GM21786 (cell line): ENCODE measurements around the gene TTC34.

Experiments
- ATAC-seq: cut with Tn5 transposase; IDR thresholded peaks from one replicate; pipeline ENCODE4 v1.9.1; 2021; ENCODE audit not compliant: unreplicated experiment

Gene TTC34

DNA sequence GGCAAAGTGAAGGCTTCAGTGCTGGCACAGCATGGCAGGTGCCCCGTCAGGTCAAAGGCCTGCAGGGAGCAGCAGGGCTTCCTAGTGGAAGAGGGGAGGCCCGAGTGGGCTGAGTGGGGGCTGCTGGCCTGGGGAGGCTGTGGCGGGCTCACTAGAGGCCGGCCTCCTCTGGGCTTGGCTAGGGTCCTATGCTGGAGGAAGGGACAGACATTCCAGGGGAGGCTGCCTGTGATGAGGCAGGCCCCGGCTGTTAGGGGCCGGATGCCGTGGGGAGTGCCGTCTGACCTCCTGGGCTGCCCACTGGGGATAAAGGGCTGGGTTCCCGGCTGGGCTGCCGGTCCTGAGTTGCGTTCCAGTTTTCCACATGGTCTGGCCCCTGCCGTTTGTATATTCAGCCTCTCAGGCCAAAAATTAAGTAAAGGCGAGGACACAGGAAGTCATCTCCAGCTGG lies 193.8 kb downstream of the TTC34 start:
- no peak for ATAC-seq

DNA sequence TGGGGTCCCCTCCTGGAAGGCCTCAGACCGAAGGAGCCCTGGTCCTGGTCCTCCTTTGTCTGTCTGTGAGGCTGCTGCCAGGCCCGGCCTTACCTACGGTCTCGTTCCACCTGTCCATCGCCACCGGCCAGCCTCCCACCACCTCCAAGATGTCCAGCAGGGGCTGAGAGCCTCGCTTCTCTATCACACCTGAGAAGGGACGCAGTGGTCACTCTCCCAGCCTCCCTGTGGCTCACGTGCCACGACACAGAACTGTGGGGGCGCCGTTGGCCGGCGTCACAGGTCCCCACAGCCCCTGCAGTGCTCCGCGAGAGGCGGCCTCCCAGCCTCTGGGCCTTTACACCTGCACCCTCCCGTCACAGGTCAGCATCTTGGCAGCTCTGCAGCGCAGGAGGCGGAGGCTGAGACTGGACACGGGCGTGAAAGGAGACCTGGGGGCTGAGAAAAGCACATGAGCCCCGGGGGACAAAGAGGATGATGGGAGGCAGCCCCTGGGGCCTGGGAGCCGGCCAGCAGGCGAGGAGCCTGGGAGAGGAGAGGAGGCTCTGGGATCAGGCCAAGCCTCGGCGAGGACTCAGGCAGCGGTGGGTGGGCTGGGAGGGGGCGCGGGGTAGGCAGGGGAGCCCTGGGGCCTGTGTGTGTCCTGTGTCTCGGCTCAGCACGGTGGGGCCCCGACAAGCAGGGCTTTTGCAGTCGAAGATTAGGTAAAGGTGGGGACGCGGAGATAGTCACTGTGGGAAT lies 194.4 kb downstream of the TTC34 start:
- ATAC-seq: no peak

DNA sequence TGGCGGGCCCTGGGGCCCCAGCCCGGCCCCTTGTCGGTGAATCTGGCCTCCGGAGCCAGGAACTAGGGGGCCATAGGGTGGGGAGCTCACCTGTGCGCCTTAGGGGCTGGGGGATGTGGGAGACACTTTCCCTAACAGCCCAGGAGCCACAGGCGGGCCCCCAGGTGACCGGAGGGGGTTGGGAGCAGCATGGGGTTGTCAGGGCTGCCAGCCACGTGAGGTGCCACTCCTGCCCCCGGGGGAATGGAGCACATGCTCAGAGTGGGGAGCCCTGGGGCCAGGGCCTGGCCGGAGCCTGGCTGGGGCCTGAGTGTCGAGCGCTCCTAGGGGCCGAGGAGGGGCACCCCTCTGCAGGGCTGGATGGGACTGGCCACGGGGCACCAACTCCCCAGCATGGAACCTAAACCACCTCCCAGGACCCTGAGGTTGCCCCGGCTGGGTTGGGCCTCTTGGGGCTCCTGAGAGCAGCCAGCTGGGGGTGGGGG lies 195.1 kb downstream of the TTC34 start:
- ATAC-seq: no peak

DNA sequence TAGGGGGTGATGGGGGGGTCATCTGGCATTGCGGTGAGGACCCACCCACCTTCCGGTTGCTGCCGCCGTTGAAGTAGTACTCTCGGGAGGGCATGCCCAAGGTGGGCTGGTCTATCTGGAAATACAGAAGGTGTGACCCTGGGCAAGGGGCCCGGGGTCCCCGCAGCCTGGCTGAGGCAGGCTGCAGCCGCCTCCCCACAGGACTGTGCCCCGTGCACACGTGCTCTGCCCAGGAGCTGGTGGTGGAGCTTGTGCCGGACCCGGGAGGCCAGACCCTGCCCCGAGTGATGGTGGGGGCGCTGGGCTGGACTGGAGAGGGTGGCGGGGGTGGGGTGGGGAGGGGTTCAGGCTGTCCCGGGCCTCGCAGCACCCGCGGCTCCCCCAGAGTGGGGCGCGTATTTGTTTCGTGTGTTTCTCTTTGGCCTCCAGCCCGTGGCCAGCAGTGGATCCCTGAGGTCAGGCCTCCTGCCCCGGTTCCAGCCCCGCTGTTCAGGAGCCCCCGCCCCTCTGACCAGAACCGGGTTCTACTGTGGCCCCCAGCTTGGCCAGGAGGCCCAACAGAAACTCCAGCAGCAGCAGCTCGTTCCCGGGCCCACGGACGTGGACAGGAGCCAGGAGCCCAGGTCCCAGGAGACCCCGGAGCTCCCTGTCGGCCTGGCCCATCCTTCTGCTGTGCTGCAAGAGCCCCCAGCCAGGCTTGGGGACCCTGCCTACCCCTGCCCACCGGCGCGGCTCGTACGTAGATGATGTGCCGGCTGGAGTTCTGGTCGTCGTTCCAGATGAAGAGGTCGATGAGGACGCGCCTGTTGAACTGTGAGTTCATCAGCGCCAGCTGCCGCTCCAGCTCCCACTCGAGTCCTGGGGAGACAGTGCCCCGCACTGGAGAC lies 195.7 kb downstream of the TTC34 start:
- ATAC-seq: no peak

DNA sequence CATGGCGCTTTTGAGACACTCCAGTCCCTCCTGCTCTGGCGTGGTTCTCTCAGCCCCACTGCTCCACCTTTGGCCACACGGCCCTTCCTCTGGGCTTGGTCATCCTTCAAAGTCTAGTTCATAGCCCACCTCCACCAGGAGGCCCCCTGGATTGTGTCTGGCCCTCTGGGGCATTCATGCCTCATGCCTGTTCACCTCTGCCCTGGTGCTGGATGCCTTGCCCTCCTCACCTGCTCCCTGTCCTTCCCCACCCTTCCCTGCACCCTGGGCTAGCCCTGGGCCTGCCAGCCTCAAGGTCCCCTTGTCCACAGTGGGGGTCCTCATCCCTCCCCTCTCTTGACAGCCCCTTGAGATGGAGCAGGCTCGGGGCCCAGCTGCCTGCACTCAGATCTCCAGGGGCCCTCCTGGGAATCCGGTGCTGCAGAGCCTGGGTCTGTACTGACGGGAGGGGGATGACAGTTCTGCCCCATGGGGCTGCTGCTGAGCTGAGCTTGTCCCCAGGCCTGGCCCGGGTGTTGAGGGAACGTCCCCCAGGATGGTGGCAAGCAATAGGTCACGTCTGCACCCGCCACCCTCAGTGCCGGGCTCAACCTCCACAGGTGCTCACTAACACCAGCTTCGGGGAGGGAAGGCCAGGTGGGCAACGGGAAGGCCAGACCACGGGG lies 196.5 kb downstream of the TTC34 start:
- no peak for ATAC-seq

DNA sequence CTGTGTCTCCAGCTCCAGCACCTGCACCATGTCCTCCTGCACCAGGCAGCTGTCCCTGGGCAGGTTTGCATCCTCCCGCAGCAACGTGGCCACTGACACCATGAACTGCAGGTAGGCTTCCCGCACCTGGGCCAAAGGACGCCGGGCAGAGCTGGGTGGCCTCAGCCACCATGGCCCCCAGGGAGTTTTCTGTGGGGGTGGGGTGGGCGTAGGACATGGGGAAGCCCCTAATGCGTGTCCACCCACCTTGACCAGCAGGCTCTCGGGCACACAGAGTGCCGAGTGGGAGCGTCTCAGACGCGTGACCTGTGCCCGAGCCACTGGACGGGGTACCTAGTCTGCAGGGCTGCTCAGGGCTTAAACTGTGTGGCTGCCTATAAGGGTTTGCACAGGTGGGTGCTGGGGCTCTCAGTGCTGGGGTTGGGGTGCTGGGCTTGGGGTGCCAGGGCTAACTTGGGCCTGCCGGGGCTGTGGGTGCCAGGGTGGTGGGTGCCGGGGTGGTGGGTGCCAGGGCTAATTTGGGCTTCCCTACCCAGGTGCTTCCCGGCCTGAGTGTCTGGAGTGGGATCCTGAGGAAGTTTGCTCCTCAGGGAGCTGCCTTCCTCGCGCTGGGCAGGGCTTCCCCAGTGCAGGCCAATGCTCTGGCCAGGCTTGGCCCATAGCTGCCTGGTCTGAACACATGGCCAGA lies 197.2 kb downstream of the TTC34 start:
- ATAC-seq: no peak

DNA sequence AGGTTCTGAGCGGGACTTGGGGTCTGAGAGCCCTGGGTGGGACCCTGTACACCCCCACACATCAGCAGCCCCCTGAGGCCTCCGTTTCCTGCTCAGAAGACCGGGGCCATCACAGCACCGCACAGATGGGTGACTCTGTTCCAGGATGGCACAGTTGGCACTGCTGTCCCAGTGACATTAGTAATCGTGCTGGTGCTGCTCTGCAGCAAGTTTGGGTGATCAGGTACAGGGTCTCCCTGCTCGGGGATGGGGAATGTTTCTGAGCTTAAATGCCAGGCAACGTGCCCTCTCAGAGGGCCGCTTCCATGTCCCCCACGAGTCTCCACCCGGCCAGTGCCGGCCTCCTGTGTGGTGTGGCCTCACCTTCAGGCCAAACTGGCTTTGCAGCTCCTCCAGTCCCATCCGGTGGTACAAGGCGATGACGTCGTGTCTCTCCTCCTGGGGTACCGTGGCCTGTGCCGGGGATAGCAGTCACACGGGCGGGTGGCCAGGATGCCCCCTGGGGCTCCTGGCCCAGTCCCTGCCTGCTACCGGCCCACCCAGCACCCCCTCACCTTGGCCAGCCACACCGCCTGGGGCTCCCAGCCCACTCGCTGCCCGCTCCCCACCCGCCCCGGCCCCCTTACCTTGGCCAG lies 197.9 kb downstream of the TTC34 start:
- no peak for ATAC-seq

DNA sequence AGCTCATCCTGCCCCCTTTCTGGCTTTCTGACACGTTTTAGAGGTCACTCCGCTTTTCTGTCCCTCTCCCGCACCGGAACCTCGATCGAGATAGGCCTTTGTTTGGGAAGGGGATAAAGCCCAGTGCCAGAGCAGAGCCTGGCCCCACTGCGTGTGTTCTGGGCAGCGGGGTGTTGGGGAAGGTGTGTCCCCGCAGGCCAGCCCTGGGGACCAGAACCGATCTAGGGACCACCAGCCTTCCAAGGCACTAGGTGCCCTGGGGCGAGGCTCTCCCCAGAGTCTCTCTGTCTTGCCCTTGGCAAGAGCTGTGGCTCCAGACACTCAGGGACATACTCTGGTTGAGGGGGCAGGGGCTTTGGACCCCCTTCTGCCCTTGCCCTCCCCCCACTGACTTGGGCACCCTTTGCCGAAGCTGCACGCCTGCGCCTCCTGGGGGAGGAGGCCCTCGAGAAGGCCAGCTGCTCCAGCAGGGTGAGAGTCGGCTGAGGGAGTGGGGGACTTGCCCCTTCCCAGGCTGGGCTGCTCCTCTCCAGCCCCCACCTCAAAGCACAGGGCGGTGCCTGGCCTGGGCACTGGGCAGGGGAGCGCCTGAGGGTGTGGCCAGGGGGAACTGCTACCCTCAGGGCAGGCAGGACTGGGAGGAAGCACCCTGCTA lies 198.5 kb downstream of the TTC34 start:
- ATAC-seq: no peak

DNA sequence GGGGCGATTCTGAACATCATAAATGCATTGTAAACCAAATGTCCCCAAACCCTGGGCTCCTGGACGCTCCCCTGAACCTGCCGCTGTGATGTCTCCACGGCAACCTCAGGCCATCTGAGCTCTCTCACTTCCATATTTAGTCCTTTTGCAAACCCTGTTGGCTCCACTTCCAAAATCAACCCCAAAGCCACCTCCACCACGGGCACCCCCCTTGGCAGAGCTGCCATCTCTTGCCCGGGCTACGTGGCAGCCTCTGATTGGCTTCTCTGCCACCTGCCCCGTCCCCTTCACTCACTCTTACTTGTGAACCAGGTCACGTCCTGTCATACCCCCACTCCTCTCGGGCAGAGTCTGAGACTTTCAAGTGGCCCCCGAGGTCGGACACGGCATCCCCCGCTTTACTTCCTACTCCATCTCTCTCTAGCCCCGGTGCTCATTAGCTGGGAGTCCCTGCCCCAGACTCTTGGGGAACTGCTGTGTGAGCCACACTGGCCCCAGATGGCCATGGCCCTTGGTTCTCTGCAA lies 199.1 kb downstream of the TTC34 start:
- no peak for ATAC-seq

DNA sequence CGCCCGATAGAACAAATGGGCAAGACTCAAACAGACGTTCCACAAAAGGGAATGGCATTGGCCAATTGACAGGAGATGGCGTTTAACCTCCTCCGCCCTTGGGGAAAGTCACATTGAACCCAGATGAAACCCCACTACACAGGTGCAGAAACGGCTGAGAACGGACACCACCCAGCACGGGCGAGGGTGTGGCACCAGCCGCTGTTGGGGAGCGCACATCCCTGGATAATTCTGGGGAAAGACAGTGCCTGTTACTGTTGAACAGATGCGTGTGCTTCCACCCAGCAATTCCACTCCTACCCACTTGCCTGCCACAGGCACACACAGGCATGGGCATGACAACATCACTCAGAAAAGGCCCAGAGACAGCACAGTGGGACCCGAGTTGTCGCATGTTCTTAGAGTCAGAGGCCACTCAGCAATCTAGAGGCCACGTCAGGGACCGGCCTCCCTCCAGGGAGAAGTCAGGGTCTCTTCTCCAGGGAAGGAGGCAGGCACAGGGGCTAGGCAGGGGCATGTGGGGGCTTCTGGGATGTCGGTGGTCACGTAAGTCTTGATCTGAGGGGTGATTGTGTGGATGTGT lies 199.7 kb downstream of the TTC34 start:
- ATAC-seq: no peak

DNA sequence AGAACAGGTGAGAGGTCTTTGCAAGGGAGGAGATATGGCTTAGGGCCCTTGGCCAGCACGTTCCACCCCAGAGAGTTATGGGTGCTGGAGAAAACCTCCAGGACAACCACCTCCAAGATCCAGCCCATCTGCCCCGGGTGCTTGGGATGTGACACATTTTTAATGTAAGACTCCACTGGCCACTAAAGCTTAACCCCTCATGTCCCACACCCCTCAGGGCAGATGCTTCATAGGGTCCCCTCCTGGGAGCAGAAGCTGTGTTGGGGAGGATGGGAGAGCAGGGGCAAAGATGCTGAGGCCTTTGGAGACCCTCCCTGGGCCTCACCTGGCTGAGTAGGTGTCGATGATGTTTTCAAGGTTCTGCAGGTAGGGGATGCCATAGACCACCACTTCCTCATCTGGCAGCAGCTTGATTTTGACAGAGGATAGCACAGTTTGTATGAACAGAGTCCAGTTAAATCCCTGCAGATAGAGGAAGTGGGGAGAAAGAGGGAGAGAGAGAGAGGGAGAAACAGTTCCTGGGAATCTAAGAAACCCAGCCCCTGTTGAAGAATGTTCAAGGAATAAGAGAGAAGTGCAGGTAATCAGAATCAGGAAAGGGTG lies 203.1 kb downstream of the TTC34 start:
- ATAC-seq: no peak

DNA sequence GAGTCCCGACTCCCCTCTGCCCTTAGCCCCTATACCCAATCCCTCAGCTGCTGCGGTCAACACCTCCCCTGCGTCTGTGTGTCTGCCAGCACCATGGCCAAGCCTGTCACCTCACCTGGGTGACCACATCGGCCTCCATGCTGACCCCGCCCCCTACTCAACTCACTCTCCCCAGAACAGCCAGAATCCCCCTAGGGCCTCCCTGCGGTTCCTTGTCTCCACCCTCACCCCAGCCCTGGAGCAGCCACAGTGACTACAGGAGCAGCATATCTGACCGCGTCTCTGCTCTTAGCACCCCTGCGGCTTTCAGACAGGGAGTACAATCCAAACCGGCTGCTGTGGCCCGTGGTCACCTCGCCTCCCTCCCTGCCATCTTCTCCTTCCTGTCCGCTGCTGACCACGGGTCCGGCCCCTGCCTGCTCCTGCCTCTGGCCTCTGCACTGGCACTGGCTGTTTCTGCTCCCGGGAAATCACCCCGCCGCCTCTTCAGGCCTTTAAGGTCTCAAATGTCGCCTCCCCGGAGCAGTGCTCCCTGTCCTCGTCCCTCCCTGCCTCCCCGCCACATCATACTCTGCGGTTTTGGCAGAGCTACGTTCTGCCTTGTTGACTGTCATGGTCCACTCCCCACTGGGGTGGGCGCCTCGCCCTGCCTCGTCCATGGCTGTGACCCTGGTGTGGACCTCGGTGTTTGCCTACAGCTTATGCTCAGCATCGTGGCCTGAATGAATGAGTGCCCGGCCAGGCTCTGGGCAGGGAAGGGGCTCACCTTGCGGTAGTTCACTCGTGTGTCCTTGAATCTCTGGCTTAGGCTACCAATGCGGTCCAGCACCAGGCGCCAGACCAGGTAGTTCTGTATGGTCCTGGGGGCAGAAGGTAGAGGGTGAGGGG lies 203.8 kb downstream of the TTC34 start:
- no peak for ATAC-seq

DNA sequence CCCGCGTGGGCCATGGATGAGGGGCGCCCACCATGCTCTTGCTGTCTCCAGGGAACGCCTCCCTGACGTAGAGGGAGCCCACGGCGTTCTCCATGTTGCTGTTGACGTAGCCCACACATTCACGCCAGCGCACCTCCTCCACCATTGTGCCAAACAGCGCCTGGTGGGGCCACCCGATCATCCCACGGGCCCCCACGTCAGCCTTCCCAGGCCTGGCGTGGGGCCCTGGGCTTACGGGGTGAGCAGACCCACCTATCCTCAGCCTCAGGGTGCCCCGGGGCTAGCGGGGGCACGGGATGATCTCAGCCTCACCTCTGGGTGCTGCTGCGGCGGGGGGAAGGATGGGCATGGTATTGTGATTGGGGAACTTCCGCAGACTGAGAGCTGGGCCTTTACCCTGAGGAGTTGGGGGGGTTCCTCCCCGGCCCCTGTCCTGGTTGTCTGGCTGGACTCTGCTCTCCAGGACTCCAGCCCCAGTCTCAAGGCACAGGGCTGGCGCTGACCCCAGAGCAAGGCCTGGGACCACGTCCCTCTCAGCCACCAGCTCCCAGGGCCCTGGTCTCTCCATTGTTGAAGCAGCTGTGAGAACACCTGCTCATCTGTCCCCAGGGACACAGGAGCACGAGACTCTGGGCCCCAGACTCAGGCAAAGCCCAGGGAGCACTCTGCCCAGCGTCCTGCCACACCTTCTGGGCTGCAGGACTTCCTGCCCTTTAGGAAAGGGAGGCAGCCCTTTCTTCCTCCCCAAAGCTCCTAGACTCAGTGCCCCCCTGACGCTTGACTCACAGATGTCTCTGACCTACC lies 204.8 kb downstream of the TTC34 start:
- no peak for ATAC-seq

DNA sequence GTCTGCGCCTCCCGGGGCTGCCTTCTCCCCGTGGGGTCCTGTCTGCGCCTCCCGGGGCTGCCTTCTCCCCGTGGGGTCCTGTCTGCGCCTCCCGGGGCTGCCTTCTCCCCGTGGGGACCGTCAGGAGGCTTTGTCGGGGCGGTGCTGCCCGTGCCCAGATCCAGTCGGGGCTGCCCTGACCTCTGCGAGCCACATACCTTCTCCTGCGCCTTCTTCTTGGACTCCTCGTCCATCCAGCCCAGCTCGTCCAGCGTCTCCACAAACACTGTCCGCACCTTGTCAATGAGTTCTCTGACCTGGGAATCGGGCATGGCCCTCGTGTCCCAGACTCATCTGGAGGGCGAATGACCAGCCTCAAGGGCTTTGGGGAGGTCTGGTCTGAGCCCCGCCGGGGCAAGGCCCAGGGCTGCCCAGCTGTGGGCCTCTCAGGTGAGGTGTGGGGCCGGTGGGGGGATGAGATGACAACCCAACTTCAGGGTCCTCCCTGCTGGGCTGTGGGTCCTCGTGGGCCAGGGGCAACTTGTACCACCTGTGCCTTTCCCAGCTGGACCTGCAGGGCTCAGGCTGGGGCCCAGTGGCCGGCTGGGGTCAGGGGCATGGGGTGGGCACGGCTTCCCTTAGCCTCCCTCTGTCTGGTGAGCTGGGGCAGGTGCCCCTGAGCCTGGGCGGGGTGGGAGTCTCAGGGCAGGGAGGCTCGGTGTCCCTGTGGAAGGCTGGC lies 205.5 kb downstream of the TTC34 start:
- no peak for ATAC-seq

DNA sequence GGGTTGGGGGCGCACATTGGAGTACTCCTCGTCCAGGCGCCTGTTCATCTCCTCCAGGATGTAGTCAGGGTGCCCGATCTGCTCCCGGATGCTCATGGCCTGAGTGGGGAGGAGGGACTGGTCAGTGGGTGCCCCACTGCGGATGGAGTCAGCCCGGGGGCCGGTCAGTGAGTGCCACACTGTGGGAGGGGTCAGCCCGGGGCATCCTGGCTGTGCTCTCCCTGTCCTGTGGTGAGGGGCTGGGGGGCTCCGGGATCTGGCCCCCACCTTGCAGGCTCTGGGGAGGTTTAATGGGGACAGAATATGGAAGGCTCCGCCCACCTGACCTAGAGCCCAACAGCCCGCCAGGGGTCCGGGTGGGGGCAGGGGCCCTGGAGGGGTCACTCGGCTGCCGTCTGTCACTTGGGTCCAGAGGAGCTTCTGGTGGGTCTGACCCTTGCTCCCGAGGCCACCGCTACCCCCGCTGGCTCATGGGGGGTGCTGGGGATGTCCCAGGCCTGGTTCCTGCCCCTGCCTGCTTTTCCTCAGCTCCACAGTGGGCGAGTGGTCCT lies 206.2 kb downstream of the TTC34 start:
- ATAC-seq: no peak

DNA sequence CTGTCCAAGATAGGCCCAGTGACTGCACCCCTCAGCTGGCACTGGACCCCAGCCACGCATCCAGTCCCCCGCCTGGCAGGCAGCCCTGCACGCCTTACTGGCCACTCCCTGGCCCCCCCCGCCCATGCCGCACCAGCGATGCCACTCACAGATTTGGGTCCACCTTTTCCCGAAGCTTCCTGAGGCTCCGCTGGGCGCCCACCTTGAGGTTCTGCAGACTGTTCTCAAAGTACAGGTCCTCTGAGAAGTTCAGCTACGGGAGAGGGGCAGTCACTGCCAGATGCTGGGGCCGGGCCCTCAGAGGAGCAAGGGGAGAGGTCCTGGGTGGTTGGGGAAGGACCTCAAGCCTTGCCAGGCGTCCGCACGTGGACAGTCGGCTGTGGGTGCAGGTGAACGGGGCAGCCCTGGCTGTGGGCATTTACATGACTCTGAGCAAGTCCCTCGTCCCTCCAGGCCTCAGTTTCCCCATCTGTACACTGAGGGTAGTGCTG lies 206.8 kb downstream of the TTC34 start:
- no peak for ATAC-seq
